T follicular helper cell (primary cell): ENCODE measurements around the gene DOK1.

ENCODE experiments used
- DNase-seq: peaks from one replicate; pipeline ENCODE4 v3.0.0-alpha.2; 2020; ENCODE audit warnings: low read depth

Gene DOK1

DNA sequence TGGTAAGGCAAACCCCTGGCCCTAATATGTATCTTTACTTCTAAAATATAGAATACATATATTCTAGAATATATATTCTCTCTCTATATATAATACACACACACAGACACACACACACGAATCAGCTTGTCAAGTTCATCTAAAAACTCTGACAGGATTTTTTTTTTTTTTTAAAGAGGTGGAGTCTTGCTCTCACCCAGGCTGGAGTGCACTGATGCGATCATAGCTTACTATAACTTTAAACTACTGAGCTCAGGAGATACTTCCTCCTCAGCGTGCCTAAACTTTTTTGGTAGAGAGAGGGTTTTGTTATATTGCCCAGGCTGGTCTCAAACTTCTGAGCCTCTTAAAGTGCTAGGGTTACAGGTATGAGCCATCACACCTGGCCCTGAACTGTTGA lies 45.2 kb downstream of the DOK1 start:
- no peak for DNase-seq

DNA sequence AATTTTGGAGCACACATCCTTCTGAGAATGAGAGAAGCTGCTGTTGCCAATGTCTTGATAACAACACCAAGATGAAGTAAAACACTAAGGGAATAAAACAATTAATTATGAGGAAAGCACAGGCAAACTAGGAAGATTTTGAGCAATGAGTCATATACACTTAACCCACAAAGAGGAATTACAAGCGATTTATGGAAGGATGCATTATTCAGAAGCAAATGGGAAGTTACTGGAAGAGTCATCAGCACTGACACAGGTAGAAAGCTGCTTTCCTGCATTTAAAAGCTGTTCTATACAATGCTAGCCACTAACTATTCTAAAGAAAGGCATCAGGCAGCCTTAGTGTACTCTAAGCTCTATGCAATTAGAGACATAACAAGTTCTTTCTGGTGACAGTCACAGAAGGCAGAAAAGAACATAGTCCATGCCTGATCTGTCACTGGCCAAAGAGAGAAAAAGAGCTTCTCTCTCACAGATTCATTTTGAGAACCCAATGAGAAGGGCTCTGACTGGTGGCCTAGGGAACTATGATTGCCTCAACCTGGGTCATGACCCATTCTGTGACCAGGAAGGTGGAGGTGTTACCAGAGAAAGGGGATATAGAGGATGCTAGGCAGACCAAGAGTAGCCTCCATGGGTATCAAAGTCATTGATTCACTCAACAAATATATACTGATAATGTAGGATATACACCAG lies 48.2 kb downstream of the DOK1 start:
- DNase-seq = no peak

- no peak for DNase-seq
These were observed 48.9 kb downstream of the DOK1 start for GRCh38 chr2:74603282-74604000.

GRCh38 chr2:74606927-74607326 lies 52.4 kb downstream of the DOK1 start:
- no peak for DNase-seq
